ENCODE measurements around the gene TICAM1.
"Not testable (repeated sequence)": the region's sequence is repeated elsewhere in the genome, so short reads cannot be mapped to it uniquely, and the experiment has no call there.

DNA sequence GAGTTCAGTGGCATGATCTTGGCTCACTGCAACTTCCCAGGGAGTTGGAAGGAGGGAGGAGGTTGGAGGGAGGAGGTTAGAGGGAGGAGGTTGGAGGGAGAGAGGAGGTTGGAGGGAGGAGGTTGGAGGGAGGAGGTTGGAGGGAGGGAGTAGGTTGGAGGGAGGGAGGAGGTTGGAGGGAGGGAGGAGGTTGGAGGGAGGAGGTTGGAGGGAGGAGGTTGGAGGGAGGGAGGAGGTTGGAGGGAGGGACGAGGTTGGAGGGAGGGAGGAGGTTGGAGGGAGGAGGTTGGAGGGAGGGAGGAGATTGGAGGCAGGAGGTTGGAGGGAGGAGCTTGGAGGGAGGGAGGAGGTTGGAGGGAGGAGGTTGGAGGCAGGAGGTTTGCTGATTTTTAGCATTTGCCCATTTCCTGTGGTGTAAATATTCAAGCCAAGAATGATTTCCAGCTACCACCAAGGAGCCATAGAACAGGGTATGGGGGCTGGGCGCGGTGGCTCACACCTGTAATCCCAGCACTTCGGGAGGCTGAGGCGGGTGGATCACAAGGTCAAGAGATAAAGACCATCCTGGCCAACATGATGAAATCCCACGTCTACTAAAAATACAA lies 45.0 kb downstream of the TICAM1 start:
- TF ChIP-seq, protein P1, sequence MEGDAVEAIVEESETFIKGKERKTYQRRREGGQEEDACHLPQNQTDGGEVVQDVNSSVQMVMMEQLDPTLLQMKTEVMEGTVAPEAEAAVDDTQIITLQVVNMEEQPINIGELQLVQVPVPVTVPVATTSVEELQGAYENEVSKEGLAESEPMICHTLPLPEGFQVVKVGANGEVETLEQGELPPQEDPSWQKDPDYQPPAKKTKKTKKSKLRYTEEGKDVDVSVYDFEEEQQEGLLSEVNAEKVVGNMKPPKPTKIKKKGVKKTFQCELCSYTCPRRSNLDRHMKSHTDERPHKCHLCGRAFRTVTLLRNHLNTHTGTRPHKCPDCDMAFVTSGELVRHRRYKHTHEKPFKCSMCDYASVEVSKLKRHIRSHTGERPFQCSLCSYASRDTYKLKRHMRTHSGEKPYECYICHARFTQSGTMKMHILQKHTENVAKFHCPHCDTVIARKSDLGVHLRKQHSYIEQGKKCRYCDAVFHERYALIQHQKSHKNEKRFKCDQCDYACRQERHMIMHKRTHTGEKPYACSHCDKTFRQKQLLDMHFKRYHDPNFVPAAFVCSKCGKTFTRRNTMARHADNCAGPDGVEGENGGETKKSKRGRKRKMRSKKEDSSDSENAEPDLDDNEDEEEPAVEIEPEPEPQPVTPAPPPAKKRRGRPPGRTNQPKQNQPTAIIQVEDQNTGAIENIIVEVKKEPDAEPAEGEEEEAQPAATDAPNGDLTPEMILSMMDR (conservative IDR thresholded peaks at IDR 0.05) = not testable (repeated sequence)
- not testable (repeated sequence) for TF ChIP-seq ZFX (IDR thresholded peaks at IDR 0.05)

Measured in C4-2B (cell line).